Thyroid gland (tissue), 4 donors: Measurements from ENCODE around the gene KCNMA1. TPM values are rescaled to one million over a fixed set of nuclear protein-coding genes. Genes with fewer than 3 reads are reported as not detected.

Experiments
- DNase-seq, 2 donors: peaks; one replicate each; pipeline ENCODE4 v3.0.0-alpha.2; 2019
- H3K27ac ChIP-seq, 3 donors: fragments of 200-600 bp; sonication (generic); 1 replicate in 2 of 3; 2 replicates in 1 of 3; pipeline ENCODE4 v1.5.1; 2016 to 2019; ENCODE audit warnings: mild to moderate bottlenecking in 1 of 3, moderate library complexity in 1 of 3
- H3K27me3 ChIP-seq: fragments of 200-600 bp; sonication (generic); one replicate; pipeline ENCODE4 v1.5.1; 2019
- H3K36me3 ChIP-seq, 2 donors: fragments of 200-600 bp; sonication (generic); one replicate each; pipeline ENCODE4 v1.5.1; 2016 to 2019
- H3K4me1 ChIP-seq, 2 donors: fragments of 200-600 bp; sonication (generic); one replicate each; pipeline ENCODE4 v1.5.1; 2017 to 2019
- H3K4me3 ChIP-seq, 3 donors: fragments of 200-600 bp; sonication (generic); replicated peaks in 1 of 3; 1 replicate in 2 of 3; 2 replicates in 1 of 3; pipeline ENCODE4 v1.5.1; 2016; ENCODE audit warnings: mild to moderate bottlenecking in 1 of 3
- H3K9me3 ChIP-seq: fragments of 200-600 bp; sonication (generic); one replicate; pipeline ENCODE4 v1.5.1; 2017
- CTCF ChIP-seq, 6 experiments: fragments of 200-600 bp in 3 of 6; fragments of 450-650 bp in 3 of 6; sonication (generic) in 3 of 6; IDR thresholded peaks; one replicate each; pipeline ENCODE4 v1.5.1; 2016 to 2019; ENCODE audit warnings: antibody characterized with exemption in 6 of 6, mild to moderate bottlenecking in 2 of 6, inconsistent platforms in 1 of 6, moderate library complexity in 1 of 6
- POLR2A ChIP-seq, 2 donors: fragments of 450-650 bp; IDR thresholded peaks; one replicate each; pipeline ENCODE4 v1.6.1; 2017; ENCODE audit warnings: antibody characterized with exemption in 2 of 2, mild to moderate bottlenecking in 2 of 2, moderate library complexity in 1 of 2
- WGBS, 2 donors: methylation state at CpG; one replicate each; pipeline ENCODE4 v1.1.5; 2017; 5-methylcytosine and 5-hydroxymethylcytosine counted together
- intact Hi-C: fragments of 100-400 bp; cut with DNase I; formaldehyde crosslinking; loops from one replicate; pipeline ENCODE4 v1.15.1; 2023
- total RNA-seq, 4 donors: library from RNA; depleted of rRNA; stranded (reverse); fragments of >200 nt; gene quantifications; one replicate each; pipeline ENCODE4 v1.2.3, GENCODE V29; 2016

Gene KCNMA1
- total RNA-seq, 4 donors from 2014 or later = 2.5 to 5.1 (median 3.6) TPM

- no peak overlapping the region for H3K27ac ChIP-seq
- H3K36me3 ChIP-seq = no peaks in the 10 kb centered on the region
- intact Hi-C loops = no loop called here
- no peaks in the 10 kb centered on the region for H3K27me3 ChIP-seq
- DNase-seq = no peak
- H3K4me1 ChIP-seq = no peaks in the 10 kb centered on the region
- H3K4me3 ChIP-seq = no peak overlapping the region
- WGBS, 2 donors = 69 to 75% methylated on average over 6 of the region's 6 CpGs
- TF ChIP-seq POLR2A (IDR thresholded peaks at IDR 0.05) (no peak), CTCF (IDR thresholded peaks at IDR 0.05) (no peak)
- no peaks in the 10 kb centered on the region for H3K9me3 ChIP-seq
Measured at GRCh38 chr10:77442699-77443189, 194.9 kb downstream of the KCNMA1 start.

DNA sequence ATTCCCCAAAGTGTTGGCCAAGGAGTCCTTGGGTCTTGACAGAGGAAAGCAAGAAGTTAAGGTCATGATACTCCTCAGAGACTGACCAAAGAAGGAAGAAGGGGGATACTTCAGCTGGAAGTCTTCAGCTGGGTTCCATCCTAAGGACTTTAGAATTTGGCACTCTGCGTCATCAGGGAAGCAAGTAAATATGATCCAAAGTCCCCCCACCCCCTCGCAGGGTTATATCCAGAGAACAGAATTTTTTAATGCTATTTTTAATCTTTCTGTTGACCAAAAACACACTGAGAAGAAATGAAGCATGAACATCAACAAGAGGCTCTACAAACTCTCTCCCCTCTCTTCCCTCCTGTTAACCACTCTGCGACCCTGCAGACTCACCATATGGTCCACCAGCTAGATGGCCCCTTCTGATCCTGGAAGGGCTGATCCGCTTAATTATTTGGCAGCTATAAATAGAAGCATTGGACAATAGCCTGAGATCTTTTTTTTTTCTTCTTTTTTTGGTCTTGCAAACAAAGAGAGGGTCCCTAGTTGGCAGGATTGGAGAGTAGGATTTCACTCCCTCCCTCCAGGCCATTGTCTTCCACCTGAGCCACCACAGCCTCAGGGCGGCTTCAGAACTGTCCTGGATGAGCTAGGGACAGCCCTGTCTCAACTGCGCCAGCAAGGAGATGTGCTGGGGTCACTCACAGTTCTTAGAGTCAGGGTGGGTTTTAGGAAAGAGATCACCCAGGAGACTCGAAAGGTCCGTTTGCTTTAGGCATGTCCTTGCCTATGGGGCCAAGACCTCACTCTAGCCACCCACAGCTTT lies 196.0 kb downstream of the KCNMA1 start:
- no peak for DNase-seq
- TF ChIP-seq POLR2A (IDR thresholded peaks at IDR 0.05) (no peak), CTCF (IDR thresholded peaks at IDR 0.05) (no peak)
- Histone ChIP-seq H3K27me3 (no peaks in the 10 kb centered on the region), H3K4me3 (no peak overlapping the region), H3K36me3 (no peaks in the 10 kb centered on the region), H3K4me1 (no peaks in the 10 kb centered on the region), H3K9me3 (no peaks in the 10 kb centered on the region), H3K27ac (no peak overlapping the region)
- intact Hi-C loops = no loop called here
- WGBS, 2 donors = 80% methylated on average over 8 of the region's 8 CpGs

DNA sequence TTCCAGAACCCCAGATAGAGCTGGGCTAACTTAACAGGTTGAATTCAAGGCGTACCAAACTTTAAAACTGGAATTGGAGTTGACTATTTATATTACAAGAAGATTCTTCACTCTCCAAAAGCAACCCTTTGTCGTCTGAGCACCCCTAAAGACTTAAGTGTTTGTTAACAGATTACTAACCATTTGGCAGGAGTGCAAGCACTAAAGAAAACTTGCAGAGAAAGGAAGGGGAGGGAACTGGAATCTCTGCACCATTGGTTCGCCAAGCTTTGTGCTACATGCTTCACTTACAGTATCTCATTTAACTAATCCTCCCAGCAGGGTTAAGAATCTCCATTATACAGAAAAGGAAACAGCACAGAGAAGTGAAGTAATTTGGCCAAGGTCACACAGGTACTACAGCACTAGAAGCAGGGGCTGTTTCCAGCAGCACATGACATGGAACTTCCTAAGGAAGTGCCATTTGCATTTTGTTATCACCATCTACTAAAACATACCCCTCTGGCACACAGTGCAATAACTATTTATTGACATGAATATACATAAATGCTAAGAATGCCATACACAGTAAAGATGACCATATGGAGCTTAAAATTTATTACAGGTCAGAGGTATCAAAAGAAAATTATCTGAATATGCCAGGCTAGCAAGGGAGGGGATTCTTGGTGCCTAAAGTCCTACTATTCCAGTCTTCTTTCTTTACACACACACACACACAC lies 201.2 kb downstream of the KCNMA1 start:
- Histone ChIP-seq H3K27ac (no peak overlapping the region), H3K4me3 (no peak overlapping the region), H3K9me3 (no peaks in the 10 kb centered on the region), H3K27me3 (no peaks in the 10 kb centered on the region), H3K4me1 (peaks cover 0 to 5% of the 10 kb centered on the region in 2 donors), H3K36me3 (no peaks in the 10 kb centered on the region)
- intact Hi-C loops = no loop called here
- no peak for DNase-seq
- 48% methylated on average over 3 of the region's 3 CpGs for WGBS, 2 donors
- TF ChIP-seq CTCF (IDR thresholded peaks at IDR 0.05) (no peak), POLR2A (IDR thresholded peaks at IDR 0.05) (no peak)

DNA sequence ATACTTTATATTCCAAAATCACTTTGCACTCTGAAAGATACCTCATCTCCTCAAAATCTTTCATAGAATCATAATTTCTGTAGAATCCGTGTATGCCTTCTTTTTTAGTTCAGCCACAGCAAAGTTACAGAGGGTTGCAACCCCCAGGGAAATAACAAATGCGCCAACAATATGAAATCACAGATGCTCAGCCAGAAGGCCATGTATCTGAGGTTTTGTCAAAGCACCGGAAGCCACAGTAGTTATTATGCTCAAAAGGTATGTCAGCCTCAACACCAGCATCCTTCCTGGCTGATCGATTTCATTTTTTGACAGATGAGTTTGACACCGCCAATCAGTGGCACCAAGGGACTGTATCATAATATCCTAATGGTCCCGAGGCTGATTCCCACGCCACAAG lies 204.1 kb downstream of the KCNMA1 start:
- TF ChIP-seq POLR2A (IDR thresholded peaks at IDR 0.05) (no peak), CTCF (IDR thresholded peaks at IDR 0.05) (no peak)
- H3K36me3 ChIP-seq = no peaks in the 10 kb centered on the region
- H3K9me3 ChIP-seq = no peaks in the 10 kb centered on the region
- H3K4me1 ChIP-seq = peaks cover 6 to 12% of the 10 kb centered on the region in 2 donors
- WGBS, 2 donors = 86 to 92% methylated on average over 7 of the region's 7 CpGs
- H3K4me3 ChIP-seq = no peak overlapping the region
- intact Hi-C loops = no loop called here
- H3K27me3 ChIP-seq = no peaks in the 10 kb centered on the region
- DNase-seq = no peak
- no peak overlapping the region for H3K27ac ChIP-seq
